GM20431 (cell line): ENCODE measurements around the gene MGAT1.

Experiments used
- in situ Hi-C: fragments of 300-500 bp; cut with MseI, MboI; formaldehyde crosslinking; loops from one replicate; pipeline ENCODE4 v1.15.0; 2020; ENCODE audit warnings: low sequenced_read_pairs; ENCODE audit not compliant: unreplicated experiment

The MGAT1 gene

DNA sequence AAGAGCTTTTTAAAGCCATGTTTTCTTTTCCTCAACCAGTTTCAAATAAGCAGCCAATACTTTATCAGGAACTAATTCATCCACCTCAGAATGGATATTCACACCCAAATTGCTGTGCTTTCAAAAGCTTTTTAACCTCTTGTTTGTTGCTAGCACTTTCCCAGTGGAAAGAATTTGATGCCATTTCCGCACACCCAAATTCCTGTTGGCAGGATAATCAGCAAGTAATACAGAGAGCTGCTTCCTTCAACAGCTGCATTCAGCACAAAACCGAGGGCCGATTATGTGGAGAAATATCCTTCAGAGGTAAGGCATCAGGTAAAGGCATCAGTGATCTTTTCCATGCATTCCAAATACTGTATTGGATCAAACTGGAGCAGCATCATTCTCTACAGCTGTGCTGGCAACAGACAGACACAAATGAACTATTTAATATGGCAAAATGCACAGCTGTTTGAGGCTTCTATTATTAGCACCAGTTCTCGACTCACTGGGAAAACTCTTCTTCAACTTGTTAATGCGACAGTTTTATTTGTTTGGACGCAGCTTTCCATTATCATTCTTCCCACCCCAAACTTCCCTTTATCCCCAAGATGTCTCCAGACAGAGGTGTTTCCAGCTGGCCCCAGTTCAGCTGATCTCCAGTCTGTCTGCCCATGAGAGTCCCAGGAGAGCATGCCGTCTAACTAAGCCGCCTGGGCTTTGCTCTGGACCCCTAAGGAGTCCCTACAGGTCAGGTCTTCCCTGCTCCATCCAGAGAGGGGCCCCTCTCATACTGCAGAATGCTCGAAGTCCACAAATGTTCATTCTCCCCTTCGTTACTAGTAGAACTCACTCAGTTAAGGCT lies 22.2 kb upstream of the MGAT1 start:
- in situ Hi-C loops: no loop called here

DNA sequence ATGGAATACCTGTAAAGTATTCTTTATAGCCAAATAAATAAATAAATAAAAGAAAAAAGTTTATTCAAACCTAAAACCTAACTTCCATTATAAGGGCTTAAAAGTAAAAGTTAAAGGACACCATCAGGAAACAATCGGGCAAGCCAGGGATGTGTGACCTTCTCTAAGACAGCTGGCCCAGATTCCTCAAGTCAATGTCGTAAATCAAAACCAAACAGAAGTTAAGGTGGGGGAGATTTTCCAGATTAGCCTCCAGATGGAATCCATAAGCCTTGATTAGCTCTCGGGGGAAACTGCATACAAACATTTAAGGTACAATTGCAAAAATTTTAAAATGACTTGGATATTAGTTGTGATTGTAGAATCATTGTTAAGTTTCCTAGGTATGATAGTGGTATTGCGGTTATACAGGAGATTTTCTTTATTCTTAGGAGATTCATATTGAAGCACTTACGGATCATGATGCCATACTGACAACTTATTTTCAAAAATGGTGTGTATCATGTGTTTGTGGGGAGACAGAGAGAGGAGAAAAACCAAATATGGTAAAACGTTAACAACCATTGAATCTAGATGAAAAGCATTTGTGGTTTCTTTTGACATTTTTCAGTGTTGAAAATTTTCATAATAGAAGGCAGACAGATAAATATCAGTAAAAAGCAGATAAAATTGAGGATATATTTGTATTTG lies 21.5 kb upstream of the MGAT1 start:
- in situ Hi-C loops: no loop called here

- in situ Hi-C loops: no loop called here
These were observed 20.7 kb upstream of the MGAT1 start for GRCh38 chr5:180823346-180823745.

DNA sequence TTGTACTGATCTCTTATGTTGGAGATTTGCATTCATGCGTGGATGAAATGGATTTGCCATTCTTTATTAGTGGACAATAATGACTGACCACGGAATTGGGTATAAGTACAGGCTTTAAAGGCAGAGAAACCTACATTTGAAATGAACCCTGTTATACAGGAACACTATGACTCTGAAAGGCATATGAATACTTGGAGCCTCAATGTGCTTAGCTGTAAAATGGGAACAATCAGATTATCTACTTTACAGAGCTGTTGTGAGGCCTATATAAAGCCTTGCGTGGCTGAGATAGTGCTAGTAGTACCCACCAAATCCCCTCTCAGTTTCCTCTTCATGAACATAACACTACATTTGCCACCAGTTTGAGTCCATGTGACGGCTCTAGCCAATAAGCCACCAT lies 18.9 kb upstream of the MGAT1 start:
- in situ Hi-C loops: no loop called here

- in situ Hi-C loops: no loop called here
These were observed 18.2 kb upstream of the MGAT1 start for GRCh38 chr5:180820788-180821321.

GRCh38 chr5:180818677-180819341 lies 16.2 kb upstream of the MGAT1 start:
- in situ Hi-C loops: no loop called here

- in situ Hi-C loops: no loop called here
These were observed 15.5 kb upstream of the MGAT1 start for GRCh38 chr5:180817893-180818674.

DNA sequence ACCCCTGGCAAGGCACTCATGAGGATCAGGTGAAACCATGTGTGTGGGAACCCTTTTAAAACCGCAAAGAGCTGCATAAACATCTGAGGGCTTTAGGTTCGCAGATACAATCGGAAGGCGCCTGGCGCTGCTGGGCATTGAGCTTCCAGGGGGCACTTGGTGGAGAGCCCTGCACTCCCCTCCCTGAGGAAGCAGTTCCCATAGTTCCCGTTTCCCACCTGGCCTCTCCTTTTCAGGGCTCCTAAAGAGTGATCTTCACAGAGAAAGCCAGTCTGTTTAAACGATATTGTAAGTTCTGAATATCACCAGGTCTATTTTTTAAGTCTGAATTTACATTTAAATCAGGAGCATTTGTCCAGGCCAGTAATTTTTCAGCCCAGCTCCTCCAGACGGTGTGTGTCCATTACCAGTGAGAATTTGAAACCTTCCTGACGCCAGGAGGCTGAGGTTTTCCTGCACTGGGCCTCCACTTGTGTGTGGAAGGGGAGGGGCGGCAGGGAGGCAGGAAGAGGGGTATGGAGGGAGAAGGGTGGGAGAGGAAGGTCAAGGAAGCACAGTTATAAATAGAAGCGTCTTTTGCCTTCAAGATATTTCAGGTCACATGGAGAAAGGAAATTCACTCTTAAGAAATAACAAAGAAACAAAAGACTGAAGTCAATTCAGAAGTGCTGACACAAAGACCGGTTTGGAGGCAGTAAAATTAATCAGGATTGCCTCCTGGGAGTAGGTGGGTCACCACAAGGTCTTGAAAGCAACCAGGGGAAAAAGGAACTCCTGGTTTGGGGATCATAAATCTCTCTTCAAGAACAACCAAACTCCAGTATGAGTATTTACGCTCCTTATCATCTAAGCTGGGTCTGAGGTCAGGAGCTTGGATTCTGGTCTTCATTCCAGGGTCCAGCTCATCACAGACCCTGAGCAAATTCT lies 14.3 kb upstream of the MGAT1 start:
- in situ Hi-C loops: no loop called here

DNA sequence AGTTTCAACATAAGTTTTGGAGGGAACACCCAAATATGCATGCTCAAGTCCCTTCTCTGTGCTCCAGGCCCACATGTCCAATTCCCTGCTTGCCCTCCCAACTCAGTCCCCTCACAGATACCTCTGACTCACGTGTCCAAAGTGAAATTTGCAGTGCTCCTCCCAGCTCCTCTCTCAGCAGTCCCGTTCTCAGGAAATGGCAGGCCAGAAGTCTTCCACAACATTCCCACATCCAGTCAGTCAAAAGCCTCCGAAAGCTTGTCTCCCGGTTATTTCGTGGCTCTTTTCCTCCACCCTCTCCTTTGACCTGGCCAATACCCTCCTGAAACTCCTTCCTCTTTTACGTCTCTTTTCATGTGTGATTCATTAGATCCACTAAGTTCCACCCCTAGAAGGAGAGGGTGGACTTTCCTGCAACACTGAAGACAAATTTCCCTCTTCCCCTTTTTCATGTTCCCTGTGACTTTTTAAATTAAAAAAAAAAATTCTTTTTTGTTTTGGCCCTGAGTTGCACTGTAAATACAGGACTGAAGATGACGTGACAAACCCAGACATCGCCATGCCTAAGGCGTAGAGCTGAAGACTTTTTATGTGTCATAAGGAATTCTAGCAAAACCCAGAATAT lies 12.8 kb upstream of the MGAT1 start:
- in situ Hi-C loops: no loop called here

- in situ Hi-C loops: no loop called here
These were observed 10.8 kb upstream of the MGAT1 start for GRCh38 chr5:180813420-180813819.

DNA sequence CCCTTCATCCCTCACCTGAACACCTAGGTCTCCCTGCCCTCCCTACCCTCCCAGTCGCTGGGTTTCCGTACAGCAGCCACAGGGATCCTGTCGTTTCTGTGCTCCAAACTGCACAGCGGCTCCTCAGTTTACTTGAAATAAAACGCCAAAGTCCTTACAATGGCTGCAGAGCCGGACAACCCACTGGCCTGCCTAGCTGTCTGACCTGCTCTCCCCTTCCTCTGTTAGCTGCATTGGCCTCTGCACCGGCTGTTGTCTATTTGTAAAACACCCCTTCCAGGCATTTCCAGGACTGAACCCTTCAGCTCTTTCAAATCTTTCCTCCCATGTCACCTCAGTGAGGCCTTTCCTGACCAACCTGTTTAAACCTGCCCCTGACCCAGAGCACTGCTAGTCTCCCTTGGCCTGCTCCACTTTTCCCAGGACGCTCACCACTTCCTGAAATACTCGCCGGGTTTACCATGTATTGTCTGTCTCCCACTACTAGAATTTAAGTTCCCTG lies 9.1 kb upstream of the MGAT1 start:
- in situ Hi-C loops: no loop called here

- in situ Hi-C loops: no loop called here
These were observed 8.5 kb upstream of the MGAT1 start for GRCh38 chr5:180810959-180811622.

DNA sequence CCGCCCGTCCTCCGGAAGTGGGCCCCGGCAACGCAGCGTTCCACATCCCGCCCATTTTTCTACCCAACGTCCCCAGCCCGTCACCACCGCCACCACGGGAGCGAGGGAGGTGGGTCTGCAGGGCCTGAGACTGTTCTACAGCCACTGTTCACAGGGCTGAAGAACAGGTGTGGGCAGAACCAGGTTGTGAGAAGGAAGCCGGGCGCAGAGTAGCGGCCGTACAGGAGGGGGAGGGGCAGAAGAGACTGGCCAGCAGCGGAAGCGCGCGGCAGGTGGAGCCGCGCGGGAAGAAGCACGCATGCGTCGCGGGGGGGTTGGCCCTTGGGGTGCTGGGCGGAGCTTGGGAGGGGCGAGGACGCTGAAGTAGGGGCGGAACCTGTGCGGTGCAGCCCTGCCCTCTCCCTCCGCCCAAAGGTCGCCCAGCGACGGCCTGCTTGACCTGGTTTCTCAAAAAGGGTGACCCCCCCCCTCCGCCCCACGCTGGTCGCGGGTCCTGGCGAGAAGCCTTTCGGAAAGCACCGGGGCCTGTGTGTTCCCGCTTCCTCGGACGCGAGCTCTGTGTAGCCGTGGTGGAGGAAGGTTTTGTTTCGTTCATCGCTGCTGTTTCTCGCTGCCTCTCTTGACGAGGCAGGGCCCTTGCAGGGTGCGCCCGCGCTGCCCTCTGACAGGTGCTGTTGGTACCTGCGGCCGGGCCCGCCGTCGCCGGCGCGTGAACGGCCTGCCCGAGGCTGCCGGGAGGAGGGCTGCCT lies 7.8 kb upstream of the MGAT1 start:
- in situ Hi-C loops: no loop called here

- in situ Hi-C loops: no loop called here
These were observed 7.0 kb upstream of the MGAT1 start for GRCh38 chr5:180809403-180810209.

- in situ Hi-C loops: no loop called here
These were observed 5.9 kb upstream of the MGAT1 start for GRCh38 chr5:180808461-180809000.
